Stimulated activated CD4-positive, alpha-beta T cell treated with anti-CD3 and anti-CD28 coated beads, Interleukin-4, amount 100 ng/mL, for 24 hours (primary cell): Measurements from ENCODE around the gene AKR1C3.
"Not testable (repeated sequence)": the region's sequence is repeated elsewhere in the genome, so short reads cannot be mapped to it uniquely, and the experiment has no call there.

Experiments
- DNase-seq: peaks from one replicate; pipeline ENCODE4 v3.0.0-alpha.2; 2020

AKR1C3 gene

GRCh38 chr10:5089865-5090264, 4.3 kb upstream of the AKR1C3 start:
- no peak for DNase-seq

GRCh38 chr10:5090551-5090950, 3.7 kb upstream of the AKR1C3 start:
- DNase-seq: no peak

GRCh38 chr10:5091196-5091595, 3.0 kb upstream of the AKR1C3 start:
- DNase-seq: no peak

- no peak for DNase-seq
Measured at GRCh38 chr10:5092375-5092774, 1.8 kb upstream of the AKR1C3 start.

GRCh38 chr10:5092848-5093790, 1.1 kb upstream of the AKR1C3 start:
- DNase-seq: no peak

- DNase-seq: no peak
Measured at GRCh38 chr10:5095687-5096086, 1.5 kb downstream of the AKR1C3 start.

GRCh38 chr10:5096108-5096507, 1.9 kb downstream of the AKR1C3 start:
- no peak for DNase-seq

GRCh38 chr10:5102479-5102878, 8.3 kb downstream of the AKR1C3 start:
- not testable (repeated sequence) for DNase-seq

GRCh38 chr10:5103481-5103880, 9.3 kb downstream of the AKR1C3 start:
- no peak for DNase-seq

GRCh38 chr10:5105626-5106025, 11.4 kb downstream of the AKR1C3 start:
- DNase-seq: no peak

GRCh38 chr10:5106553-5106952, 12.3 kb downstream of the AKR1C3 start:
- DNase-seq: no peak

- no peak for DNase-seq
Measured at GRCh38 chr10:5107860-5108526, 13.8 kb downstream of the AKR1C3 start.

GRCh38 chr10:5108658-5109416, 14.6 kb downstream of the AKR1C3 start:
- no peak for DNase-seq

GRCh38 chr10:5109861-5110260, 15.6 kb downstream of the AKR1C3 start:
- not testable (repeated sequence) for DNase-seq

- DNase-seq: no peak
Measured at GRCh38 chr10:5116621-5117020, 22.4 kb downstream of the AKR1C3 start.

- no peak for DNase-seq
Measured at GRCh38 chr10:5117026-5117425, 22.8 kb downstream of the AKR1C3 start.

- not testable (repeated sequence) for DNase-seq
Measured at GRCh38 chr10:5119997-5120396, 25.8 kb downstream of the AKR1C3 start.

GRCh38 chr10:5123886-5124285, 29.7 kb downstream of the AKR1C3 start:
- no peak for DNase-seq

- no peak for DNase-seq
Measured at GRCh38 chr10:5125315-5126044, 31.3 kb downstream of the AKR1C3 start.

- no peak for DNase-seq
Measured at GRCh38 chr10:5135581-5135980, 41.4 kb downstream of the AKR1C3 start.

- DNase-seq: no peak
Measured at GRCh38 chr10:5136468-5137087, 42.4 kb downstream of the AKR1C3 start.

GRCh38 chr10:5137699-5138098, 43.5 kb downstream of the AKR1C3 start:
- DNase-seq: not testable (repeated sequence)
